SU-DHL-6 (cell line): ENCODE measurements around the gene SYCN.

Experiments
- H2AFZ ChIP-seq: fragments of 200-600 bp; sonication (generic); 2 replicates; pipeline ENCODE4 v1.6.1; 2014; ENCODE audit warnings: low read depth, mild to moderate bottlenecking, moderate library complexity, mixed read lengths, antibody characterized with exemption, low read length; ENCODE audit not compliant: severe bottlenecking
- H3F3A ChIP-seq: fragments of 200-600 bp; shearing (Covaris generic); 2 replicates; pipeline ENCODE4 v1.6.0; 2016; ENCODE audit warnings: antibody characterized with exemption, mild to moderate bottlenecking; ENCODE audit not compliant: insufficient read depth
- H3K27ac ChIP-seq: fragments of 200-600 bp; sonication (generic); 2 replicates; pipeline ENCODE4 v1.5.1; 2016; ENCODE audit warnings: low read depth, mild to moderate bottlenecking, low read length, moderate library complexity, mixed read lengths
- H3K27me3 ChIP-seq: fragments of 200-600 bp; sonication (generic), shearing (Covaris generic); 2 replicates; pipeline ENCODE4 v1.6.0; 2014; ENCODE audit warnings: mild to moderate bottlenecking, low read length
- H3K36me3 ChIP-seq: fragments of 200-600 bp; sonication (generic); 2 replicates; pipeline ENCODE4 v1.6.1; 2014; ENCODE audit warnings: mild to moderate bottlenecking, low read length, mixed read lengths
- H3K4me2 ChIP-seq: fragments of 300-600, 200-600 bp; shearing (Covaris generic), sonication (generic); 2 replicates; pipeline ENCODE4 v1.6.0; 2014; ENCODE audit warnings: low read length, low read depth, mild to moderate bottlenecking; ENCODE audit not compliant: poor library complexity, severe bottlenecking
- H3K4me3 ChIP-seq: fragments of 200-600 bp; sonication (generic); 2 replicates; pipeline ENCODE4 v1.5.1; 2014; ENCODE audit warnings: antibody characterized with exemption, low read length, mild to moderate bottlenecking, mixed read lengths; ENCODE audit not compliant: insufficient read depth, poor library complexity, severe bottlenecking
- H3K79me2 ChIP-seq: fragments of 200-600 bp; sonication (generic); 2 replicates; pipeline ENCODE4 v1.6.1; 2014; ENCODE audit warnings: mild to moderate bottlenecking, low read length, moderate library complexity; ENCODE audit not compliant: insufficient read depth
- H3K9ac ChIP-seq: fragments of 200-600 bp; sonication (generic); 2 replicates; pipeline ENCODE4 v1.7.0; 2014; ENCODE audit warnings: mild to moderate bottlenecking, low read length
- H3K9me2 ChIP-seq: fragments of 200-600 bp; sonication (generic); replicated peaks from 2 replicates; pipeline ENCODE4 v1.6.1; 2014; ENCODE audit warnings: low read length; ENCODE audit not compliant: insufficient read depth
- H3K9me3 ChIP-seq: fragments of 200-600 bp; sonication (generic); 2 replicates; pipeline ENCODE4 v1.6.1; 2014; ENCODE audit warnings: low read length, mixed read lengths; ENCODE audit not compliant: insufficient read depth
- H4K20me1 ChIP-seq: fragments of 200-600 bp; sonication (generic); 2 replicates; pipeline ENCODE4 v1.6.1; 2014; ENCODE audit warnings: low read depth, mild to moderate bottlenecking, antibody characterized with exemption, low read length, moderate library complexity, mixed read lengths
- EZH2phosphoT487 ChIP-seq: fragments of 200-600 bp; sonication (generic), shearing (Covaris generic); conservative IDR thresholded peaks from 2 replicates; pipeline ENCODE4 v1.6.1; 2018; ENCODE audit warnings: mild to moderate bottlenecking, antibody characterized with exemption, low read length, moderate library complexity, mixed read lengths
- TF ChIP-seq, protein P1 (sequence below): fragments of 200-600 bp; sonication (generic); IDR thresholded peaks from one replicate; pipeline ENCODE4 v1.5.1; 2017; ENCODE audit warnings: antibody characterized with exemption, mild to moderate bottlenecking, low read length, moderate library complexity; ENCODE audit not compliant: insufficient read depth, poor library complexity, severe bottlenecking

SYCN gene

DNA sequence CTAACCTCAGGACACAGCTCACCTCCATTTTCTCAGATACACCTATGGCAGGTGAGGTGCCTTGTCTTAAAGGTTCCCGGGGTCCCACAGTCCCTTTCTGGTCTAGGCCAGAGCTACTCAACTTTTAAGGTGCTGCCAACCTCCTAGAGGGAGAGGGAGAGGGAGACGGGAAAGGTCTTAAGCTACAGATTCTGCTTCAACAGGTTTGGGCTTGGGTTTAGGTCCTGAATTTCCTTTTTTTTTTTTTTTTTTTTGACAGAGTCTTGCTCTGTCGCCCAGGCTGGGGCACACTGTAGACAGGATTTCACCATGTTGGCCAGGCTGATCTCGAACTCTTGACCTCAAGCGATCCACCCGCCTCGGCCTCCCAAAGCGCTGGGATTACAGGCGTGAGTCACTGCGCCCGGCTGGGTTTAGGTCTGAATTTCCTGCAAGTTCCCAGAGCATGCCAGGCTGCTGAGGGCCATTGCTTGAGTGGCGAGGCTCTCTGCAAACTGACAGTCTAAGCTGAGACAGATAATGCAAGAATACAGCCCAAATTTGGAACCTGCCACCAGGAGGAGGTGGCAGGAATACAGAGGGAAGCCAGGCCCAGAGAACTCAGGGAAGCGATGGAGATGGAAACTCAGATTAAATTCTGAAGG lies 7.8 kb upstream of the SYCN start:
- no peaks in the 10 kb centered on the region for H3K9me3 ChIP-seq
- no peaks in the 10 kb centered on the region for H3K36me3 ChIP-seq
- no peaks in the 10 kb centered on the region for H4K20me1 ChIP-seq
- no peak overlapping the region for H3K27ac ChIP-seq
- no peak overlapping the region for H3K9ac ChIP-seq
- H3F3A ChIP-seq: no peaks in the 10 kb centered on the region
- H3K4me2 ChIP-seq: no peak overlapping the region
- no peaks in the 10 kb centered on the region for H3K79me2 ChIP-seq
- no peak for TF ChIP-seq EZH2phosphoT487
- H2AFZ ChIP-seq: no peak overlapping the region
- no peak overlapping the region for H3K4me3 ChIP-seq
- H3K9me2 ChIP-seq: no peaks in the 10 kb centered on the region
- no peaks in the 10 kb centered on the region for H3K27me3 ChIP-seq

DNA sequence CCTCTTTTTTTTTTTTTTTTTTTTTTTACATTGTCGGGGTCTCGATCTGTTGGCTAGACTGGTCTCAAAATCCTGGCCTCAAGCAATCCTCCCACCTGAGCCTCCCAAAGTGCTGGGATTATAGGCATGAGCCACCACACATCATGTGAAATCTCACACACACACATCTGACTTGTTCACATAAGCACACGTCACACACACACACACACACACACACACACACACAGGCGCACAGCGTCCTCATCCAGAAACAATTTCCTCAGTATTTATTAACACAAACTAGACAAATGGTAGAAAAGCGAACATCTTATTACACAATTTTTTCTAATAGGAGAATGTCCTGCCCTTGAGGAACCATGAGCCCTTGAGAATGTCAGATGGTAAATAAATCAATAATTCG lies 5.1 kb upstream of the SYCN start:
- no peaks in the 10 kb centered on the region for H3K79me2 ChIP-seq
- no peak overlapping the region for H2AFZ ChIP-seq
- no peak for TF ChIP-seq EZH2phosphoT487
- TF ChIP-seq, protein P1, sequence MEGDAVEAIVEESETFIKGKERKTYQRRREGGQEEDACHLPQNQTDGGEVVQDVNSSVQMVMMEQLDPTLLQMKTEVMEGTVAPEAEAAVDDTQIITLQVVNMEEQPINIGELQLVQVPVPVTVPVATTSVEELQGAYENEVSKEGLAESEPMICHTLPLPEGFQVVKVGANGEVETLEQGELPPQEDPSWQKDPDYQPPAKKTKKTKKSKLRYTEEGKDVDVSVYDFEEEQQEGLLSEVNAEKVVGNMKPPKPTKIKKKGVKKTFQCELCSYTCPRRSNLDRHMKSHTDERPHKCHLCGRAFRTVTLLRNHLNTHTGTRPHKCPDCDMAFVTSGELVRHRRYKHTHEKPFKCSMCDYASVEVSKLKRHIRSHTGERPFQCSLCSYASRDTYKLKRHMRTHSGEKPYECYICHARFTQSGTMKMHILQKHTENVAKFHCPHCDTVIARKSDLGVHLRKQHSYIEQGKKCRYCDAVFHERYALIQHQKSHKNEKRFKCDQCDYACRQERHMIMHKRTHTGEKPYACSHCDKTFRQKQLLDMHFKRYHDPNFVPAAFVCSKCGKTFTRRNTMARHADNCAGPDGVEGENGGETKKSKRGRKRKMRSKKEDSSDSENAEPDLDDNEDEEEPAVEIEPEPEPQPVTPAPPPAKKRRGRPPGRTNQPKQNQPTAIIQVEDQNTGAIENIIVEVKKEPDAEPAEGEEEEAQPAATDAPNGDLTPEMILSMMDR: no peak
- no peaks in the 10 kb centered on the region for H3K36me3 ChIP-seq
- H3K9me3 ChIP-seq: no peaks in the 10 kb centered on the region
- no peak overlapping the region for H3K4me3 ChIP-seq
- H3K27me3 ChIP-seq: no peaks in the 10 kb centered on the region
- no peak overlapping the region for H3K9ac ChIP-seq
- no peaks in the 10 kb centered on the region for H3F3A ChIP-seq
- H3K4me2 ChIP-seq: no peak overlapping the region
- H3K9me2 ChIP-seq: no peaks in the 10 kb centered on the region
- no peaks in the 10 kb centered on the region for H4K20me1 ChIP-seq
- H3K27ac ChIP-seq: no peak overlapping the region

DNA sequence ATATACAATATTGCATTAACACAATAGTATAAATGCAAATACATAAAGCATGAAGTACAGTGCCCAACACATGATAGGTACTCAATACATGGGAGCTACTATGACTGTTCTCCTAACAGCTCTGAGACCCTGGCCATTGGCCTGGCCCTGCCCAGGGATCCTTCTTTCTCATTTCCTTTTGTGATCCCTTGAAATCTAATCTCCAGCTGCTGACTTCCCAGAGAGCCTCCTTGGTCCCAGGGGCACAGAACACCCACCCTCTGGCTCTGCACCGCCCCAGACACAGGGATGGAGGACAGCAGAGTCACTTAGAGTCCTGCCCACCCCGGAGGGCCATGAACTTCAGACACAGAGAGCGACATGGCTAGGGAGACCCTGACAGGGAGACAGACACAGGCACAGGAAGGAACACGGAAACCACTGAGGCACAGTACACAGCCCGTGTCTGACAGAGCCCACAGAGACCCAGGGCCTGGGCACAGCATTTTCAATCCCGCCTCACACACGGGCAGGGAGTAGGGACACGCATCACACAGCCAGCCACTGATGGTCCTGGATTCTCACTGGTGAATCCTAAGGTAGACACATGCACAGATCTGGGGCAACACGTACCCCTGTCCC lies 4.2 kb upstream of the SYCN start:
- Histone ChIP-seq H3K27ac (no peak overlapping the region), H2AFZ (no peak overlapping the region), H3K9ac (no peak overlapping the region), H3K79me2 (no peaks in the 10 kb centered on the region), H3K36me3 (no peaks in the 10 kb centered on the region), H3K27me3 (no peaks in the 10 kb centered on the region), H4K20me1 (no peaks in the 10 kb centered on the region), H3K4me3 (no peak overlapping the region), H3F3A (no peaks in the 10 kb centered on the region), H3K9me3 (no peaks in the 10 kb centered on the region), H3K9me2 (no peaks in the 10 kb centered on the region), H3K4me2 (no peak overlapping the region)
- TF ChIP-seq, protein P1: no peak
- no peak for TF ChIP-seq EZH2phosphoT487

DNA sequence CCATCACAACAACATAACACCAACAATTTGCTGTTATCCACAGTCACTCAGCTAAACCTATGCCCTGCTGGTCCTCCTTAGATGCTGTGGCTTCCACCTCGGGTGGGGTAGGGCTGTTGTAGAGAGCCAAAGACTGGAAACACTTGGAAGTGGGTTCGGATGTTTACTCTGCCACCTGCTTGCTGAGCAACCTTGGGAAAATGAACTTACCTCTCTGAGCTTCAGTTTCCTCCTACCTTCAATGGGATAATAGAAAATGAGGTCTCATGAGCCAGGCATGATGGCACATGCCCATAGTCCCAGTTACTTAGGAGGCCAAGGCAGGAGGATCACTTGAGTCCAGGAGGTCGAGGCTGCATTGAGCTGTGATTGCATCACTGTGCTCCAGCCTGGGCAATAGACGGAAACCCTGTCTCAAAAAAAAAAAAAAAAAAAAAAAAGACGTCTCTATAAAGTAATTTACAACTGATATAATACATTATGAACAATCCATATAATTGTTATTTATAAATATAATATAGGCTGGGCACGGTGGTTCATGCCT lies 3.3 kb upstream of the SYCN start:
- H4K20me1 ChIP-seq: no peaks in the 10 kb centered on the region
- H3K27ac ChIP-seq: no peak overlapping the region
- no peaks in the 10 kb centered on the region for H3K79me2 ChIP-seq
- H3K4me3 ChIP-seq: no peak overlapping the region
- no peak overlapping the region for H2AFZ ChIP-seq
- TF ChIP-seq, protein P1: no peak
- no peak for TF ChIP-seq EZH2phosphoT487
- no peaks in the 10 kb centered on the region for H3K9me3 ChIP-seq
- H3K27me3 ChIP-seq: no peaks in the 10 kb centered on the region
- H3K4me2 ChIP-seq: no peak overlapping the region
- no peaks in the 10 kb centered on the region for H3F3A ChIP-seq
- no peaks in the 10 kb centered on the region for H3K36me3 ChIP-seq
- H3K9me2 ChIP-seq: no peaks in the 10 kb centered on the region
- no peak overlapping the region for H3K9ac ChIP-seq
